GM10248 (cell line): ENCODE results near the gene PPP2R2B.

Experiments
- CTCF ChIA-PET: fragments of 300-600 bp; sonication (Branson Sonifier 250); formaldehyde crosslinking; extraction: SDS; loops from one replicate; lab custom pipeline; 2021; ENCODE audit warnings: antibody characterized with exemption; lab: Yijun Ruan, JAX
- POLR2A ChIA-PET: fragments of 350-650 bp; sonication (Branson Sonifier 250); formaldehyde crosslinking; extraction: SDS; loops from one replicate; lab custom pipeline; 2020; ENCODE audit warnings: antibody characterized with exemption; lab: Yijun Ruan, JAX
- DNase-seq: peaks from one replicate; pipeline ENCODE4 v3.0.0; 2012; ENCODE audit errors: extremely low spot score
- TF ChIP-seq, protein P1 (sequence below): IDR thresholded peaks from 2 replicates; pipeline ENCODE4 v1.5.1; 2012; ENCODE audit warnings: mild to moderate bottlenecking, low read depth; ENCODE audit errors: extremely low read depth, missing control alignments, control extremely low read depth

Gene PPP2R2B

DNA sequence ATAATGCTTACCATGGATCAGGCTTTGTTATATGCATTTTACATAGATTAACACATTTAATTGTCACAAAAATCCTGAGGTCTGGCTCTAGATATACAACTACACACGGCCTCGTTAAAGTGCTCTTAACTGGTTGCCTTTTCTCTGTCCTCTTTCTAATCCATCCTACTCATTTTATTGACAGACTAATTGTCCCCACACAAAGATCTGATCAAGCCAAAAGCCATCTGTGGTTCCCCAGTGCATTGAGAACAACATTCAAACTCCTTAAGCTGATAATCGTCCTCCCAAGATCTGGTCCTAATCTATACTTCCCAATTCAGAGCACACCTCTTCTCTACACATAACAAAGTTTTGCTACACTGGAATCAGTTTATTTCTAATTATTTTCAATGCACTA is 23.9 kb upstream of the PPP2R2B start:
- TF ChIP-seq, protein P1, sequence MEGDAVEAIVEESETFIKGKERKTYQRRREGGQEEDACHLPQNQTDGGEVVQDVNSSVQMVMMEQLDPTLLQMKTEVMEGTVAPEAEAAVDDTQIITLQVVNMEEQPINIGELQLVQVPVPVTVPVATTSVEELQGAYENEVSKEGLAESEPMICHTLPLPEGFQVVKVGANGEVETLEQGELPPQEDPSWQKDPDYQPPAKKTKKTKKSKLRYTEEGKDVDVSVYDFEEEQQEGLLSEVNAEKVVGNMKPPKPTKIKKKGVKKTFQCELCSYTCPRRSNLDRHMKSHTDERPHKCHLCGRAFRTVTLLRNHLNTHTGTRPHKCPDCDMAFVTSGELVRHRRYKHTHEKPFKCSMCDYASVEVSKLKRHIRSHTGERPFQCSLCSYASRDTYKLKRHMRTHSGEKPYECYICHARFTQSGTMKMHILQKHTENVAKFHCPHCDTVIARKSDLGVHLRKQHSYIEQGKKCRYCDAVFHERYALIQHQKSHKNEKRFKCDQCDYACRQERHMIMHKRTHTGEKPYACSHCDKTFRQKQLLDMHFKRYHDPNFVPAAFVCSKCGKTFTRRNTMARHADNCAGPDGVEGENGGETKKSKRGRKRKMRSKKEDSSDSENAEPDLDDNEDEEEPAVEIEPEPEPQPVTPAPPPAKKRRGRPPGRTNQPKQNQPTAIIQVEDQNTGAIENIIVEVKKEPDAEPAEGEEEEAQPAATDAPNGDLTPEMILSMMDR, result no peak
- CTCF ChIA-PET, result no interaction called here
- POLR2A ChIA-PET, result no interaction called here
- DNase-seq, result no peak

- ChIA-PET POLR2A (no interaction called here), CTCF (no interaction called here)
- DNase-seq, result no peak
- TF ChIP-seq, protein P1, result no peak
Measured at GRCh38 chr5:146897061-146897460, 18.5 kb upstream of the PPP2R2B start.

GRCh38 chr5:146894753-146895521 is 16.4 kb upstream of the PPP2R2B start:
- no peak for DNase-seq
- TF ChIP-seq, protein P1, result no peak
- ChIA-PET CTCF (interaction anchor here (0.7 kb wide), 1 partner anchor 45 kb away, joined by 3 read pairs; no protein-coding TSS in a partner anchor), POLR2A (no interaction called here)

DNA sequence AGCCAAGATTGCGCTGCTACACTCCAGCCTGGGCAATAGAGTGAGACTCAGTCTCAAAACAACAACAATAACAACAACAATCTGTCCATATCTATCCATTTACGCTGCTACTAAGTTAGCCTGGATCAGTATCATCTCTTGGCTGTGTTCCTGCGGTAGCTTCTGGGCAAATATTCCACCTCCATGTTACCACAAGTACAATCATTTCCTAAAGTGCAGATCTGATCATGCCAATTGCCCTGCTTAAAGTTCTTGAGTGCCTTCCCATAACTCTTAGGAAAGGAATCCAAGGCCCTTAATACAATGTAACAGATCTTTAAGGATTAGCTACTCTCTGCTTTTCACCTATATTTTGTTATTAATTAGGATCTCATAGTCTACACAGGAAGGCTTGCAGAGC is 15.4 kb upstream of the PPP2R2B start:
- TF ChIP-seq, protein P1, result no peak
- POLR2A ChIA-PET, result no interaction called here
- CTCF ChIA-PET, result no interaction called here
- no peak for DNase-seq

DNA sequence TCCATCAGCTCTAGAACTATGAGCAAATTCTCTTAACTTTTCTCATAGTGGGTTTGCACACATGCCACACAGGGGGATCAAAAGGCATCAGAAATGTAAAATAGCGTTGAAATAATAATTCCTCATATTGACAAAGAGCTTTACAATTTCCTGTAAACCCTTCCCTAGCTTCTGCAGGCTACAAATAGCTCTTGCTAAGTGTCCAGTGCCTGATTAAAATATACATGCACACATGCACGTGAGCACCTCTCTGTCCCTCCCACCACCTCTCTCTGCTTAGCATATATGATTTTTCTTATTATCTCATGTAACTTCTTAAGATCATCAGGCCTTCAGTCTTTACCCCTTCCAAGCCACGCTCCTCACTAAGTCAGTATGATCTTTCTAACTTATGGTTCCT is 13.7 kb upstream of the PPP2R2B start:
- ChIA-PET POLR2A (no interaction called here), CTCF (no interaction called here)
- TF ChIP-seq, protein P1, result no peak
- no peak for DNase-seq

DNA sequence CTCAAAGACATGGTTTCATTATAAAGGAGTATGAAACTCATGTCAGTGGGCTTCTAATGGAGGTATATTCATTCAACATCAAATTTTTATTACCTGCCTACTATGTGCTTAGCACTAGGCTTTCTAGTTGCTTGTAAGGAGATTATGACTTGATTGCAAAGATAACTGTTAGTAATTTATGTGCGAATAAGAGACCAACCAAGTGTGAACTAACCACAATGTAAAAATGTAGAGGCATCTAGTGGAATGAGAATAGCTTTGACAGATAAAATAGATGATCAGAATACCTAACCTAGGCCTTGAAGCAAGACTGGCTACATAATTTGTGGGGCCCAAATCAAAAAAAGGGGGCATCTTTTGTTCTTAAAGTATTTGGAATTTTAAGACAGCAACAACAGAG is 13.0 kb upstream of the PPP2R2B start:
- no peak for DNase-seq
- CTCF ChIA-PET, result no interaction called here
- TF ChIP-seq, protein P1, result no peak
- POLR2A ChIA-PET, result no interaction called here
